ENCODE results near the gene DOK5. TPM values are rescaled to one million over a fixed set of nuclear protein-coding genes. Genes with fewer than 3 reads are reported as not detected.

The DOK5 gene
- total RNA-seq, 2 experiments from 2014 or later = not detected

DNA sequence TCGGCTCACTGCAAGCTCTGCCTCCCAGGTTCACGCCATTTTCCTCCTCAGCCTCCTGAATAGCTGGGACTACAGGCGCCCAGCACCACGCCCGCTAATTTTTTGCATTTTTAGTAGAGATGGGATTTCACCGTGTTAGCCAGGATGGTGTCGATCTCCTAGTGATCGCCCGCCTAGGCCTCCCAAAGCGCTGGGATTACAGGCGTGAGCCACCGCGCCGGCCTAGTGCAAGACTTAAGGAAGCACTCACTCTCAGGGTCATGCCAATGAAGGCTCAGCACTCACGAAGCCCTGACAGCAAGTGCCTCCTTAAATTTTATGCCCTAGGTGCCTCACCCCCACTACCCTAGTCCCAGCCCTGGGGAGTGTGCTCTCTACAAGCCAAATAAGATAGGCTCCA, 4.7 kb upstream of the DOK5 start:
- Histone ChIP-seq H3K79me2 (ENCODE audit: insufficient read depth, low read depth, low read length) (no peaks in the 10 kb centered on the region), H4K20me1 (ENCODE audit: insufficient read depth, low read length) (no peaks in the 10 kb centered on the region)
- intact Hi-C loops (cut with micrococcal nuclease; ENCODE audit: unreplicated experiment) = no loop called here

GRCh38 chr20:54472607-54473006, 2.8 kb upstream of the DOK5 start:
- no peak overlapping the region for H3K4me2 ChIP-seq (ENCODE audit: low read length)
- no peaks in the 10 kb centered on the region for H3K4me1 ChIP-seq (ENCODE audit: insufficient read depth, low read length, poor library complexity, severe bottlenecking)
- no peaks in the 10 kb centered on the region for H3K9me2 ChIP-seq (ENCODE audit: insufficient read depth, low read length)
- no peak overlapping the region for H3K27ac ChIP-seq (ENCODE audit: low read depth, low read length, poor library complexity, severe bottlenecking)
- TF ChIP-seq EZH2phosphoT487 (IDR thresholded peaks at IDR 0.05; ENCODE audit: borderline replicate concordance, low read depth, low read length) = no peak
- no peak for TF ChIP-seq CTCF (conservative IDR thresholded peaks at IDR 0.05; ENCODE audit: low read length)
- no peaks in the 10 kb centered on the region for H3K36me3 ChIP-seq (ENCODE audit: insufficient read depth, low read length)
- no TSS peak for BruUV-seq (replicated peaks)
- ChIA-PET CTCF (ENCODE audit: unreplicated experiment) (no interaction called here), POLR2A (interaction anchor here (0.7 kb wide), 1 partner anchor 1657 kb away, joined by 3 read pairs; no protein-coding TSS in a partner anchor)
- H3K9me3 ChIP-seq (ENCODE audit: low read length) = no peaks in the 10 kb centered on the region
- H3K79me2 ChIP-seq (ENCODE audit: insufficient read depth, low read depth, low read length) = no peaks in the 10 kb centered on the region
- H3K4me3 ChIP-seq (ENCODE audit: low read depth, low read length, poor library complexity, severe bottlenecking) = no peak overlapping the region
- no peak overlapping the region for H2AFZ ChIP-seq (ENCODE audit: low read length)
- DNase-seq (ENCODE audit: low spot score) = no peak
- no peaks in the 10 kb centered on the region for H4K20me1 ChIP-seq (ENCODE audit: insufficient read depth, low read length)
- intact Hi-C loops (cut with micrococcal nuclease; ENCODE audit: unreplicated experiment) = no loop called here

More for the DNA sequence above, 4.7 kb upstream of the DOK5 start:
- Histone ChIP-seq H2AFZ (ENCODE audit: low read length) (no peak overlapping the region), H3K9me2 (ENCODE audit: insufficient read depth, low read length) (no peaks in the 10 kb centered on the region), H3K27ac (ENCODE audit: low read depth, low read length, poor library complexity, severe bottlenecking) (no peak overlapping the region), H3K4me1 (ENCODE audit: insufficient read depth, low read length, poor library complexity, severe bottlenecking) (no peaks in the 10 kb centered on the region), H3K4me3 (ENCODE audit: low read depth, low read length, poor library complexity, severe bottlenecking) (no peak overlapping the region), H3K4me2 (ENCODE audit: low read length) (no peak overlapping the region), H3K36me3 (ENCODE audit: insufficient read depth, low read length) (no peaks in the 10 kb centered on the region), H3K9me3 (ENCODE audit: low read length) (no peaks in the 10 kb centered on the region)
- BruUV-seq (replicated peaks) = no TSS peak
- DNase-seq (ENCODE audit: low spot score) = no peak
- TF ChIP-seq CTCF (conservative IDR thresholded peaks at IDR 0.05; ENCODE audit: low read length) (no peak), EZH2phosphoT487 (IDR thresholded peaks at IDR 0.05; ENCODE audit: borderline replicate concordance, low read depth, low read length) (no peak)
- POLR2A ChIA-PET = no interaction called here
- CTCF ChIA-PET (ENCODE audit: unreplicated experiment) = no interaction called here

DNA sequence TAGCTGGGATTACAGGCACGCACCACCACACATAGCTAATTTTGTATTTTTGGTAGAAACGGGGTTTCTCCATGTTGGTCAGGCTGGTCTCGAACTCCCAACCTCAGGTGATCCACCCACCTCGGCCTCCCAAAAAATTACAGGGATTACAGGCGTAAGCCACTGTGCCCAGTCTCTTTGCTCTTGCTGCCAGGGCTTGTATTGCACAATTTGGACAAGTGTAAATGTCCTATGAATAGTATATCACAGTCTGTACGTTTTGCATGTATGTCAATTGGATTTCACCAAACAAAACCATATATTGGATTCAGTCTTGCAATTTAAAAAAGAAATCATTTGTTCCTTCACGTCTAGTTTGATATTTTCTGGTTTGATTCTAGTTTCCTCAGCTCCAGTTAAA, 2.1 kb upstream of the DOK5 start:
- CTCF ChIA-PET (ENCODE audit: unreplicated experiment) = no interaction called here
- no peaks in the 10 kb centered on the region for H4K20me1 ChIP-seq (ENCODE audit: insufficient read depth, low read length)
- H3K9me3 ChIP-seq (ENCODE audit: low read length) = no peaks in the 10 kb centered on the region
- intact Hi-C loops (cut with micrococcal nuclease; ENCODE audit: unreplicated experiment) = no loop called here
- H3K9me2 ChIP-seq (ENCODE audit: insufficient read depth, low read length) = no peaks in the 10 kb centered on the region
- H3K4me3 ChIP-seq (ENCODE audit: low read depth, low read length, poor library complexity, severe bottlenecking) = no peak overlapping the region
- H3K4me1 ChIP-seq (ENCODE audit: insufficient read depth, low read length, poor library complexity, severe bottlenecking) = no peaks in the 10 kb centered on the region
- H2AFZ ChIP-seq (ENCODE audit: low read length) = no peak overlapping the region
- TF ChIP-seq EZH2phosphoT487 (IDR thresholded peaks at IDR 0.05; ENCODE audit: borderline replicate concordance, low read depth, low read length) = no peak
- TF ChIP-seq CTCF (conservative IDR thresholded peaks at IDR 0.05; ENCODE audit: low read length) = no peak
- H3K36me3 ChIP-seq (ENCODE audit: insufficient read depth, low read length) = no peaks in the 10 kb centered on the region
- no TSS peak for BruUV-seq (replicated peaks)
- DNase-seq (ENCODE audit: low spot score) = no peak
- H3K4me2 ChIP-seq (ENCODE audit: low read length) = no peak overlapping the region
- no peaks in the 10 kb centered on the region for H3K79me2 ChIP-seq (ENCODE audit: insufficient read depth, low read depth, low read length)
- POLR2A ChIA-PET = no interaction called here
- no peak overlapping the region for H3K27ac ChIP-seq (ENCODE audit: low read depth, low read length, poor library complexity, severe bottlenecking)

Data from OCI-LY7 (cell line).